Thyroid gland (tissue), 4 donors: ENCODE results near the gene SERPINB13.

Experiments used
- CTCF ChIP-seq, 6 experiments: fragments of 200-600 bp in 3 of 6; fragments of 450-650 bp in 3 of 6; sonication (generic) in 3 of 6; IDR thresholded peaks; one replicate each; pipeline ENCODE4 v1.5.1; 2016 to 2019; ENCODE audit warnings: antibody characterized with exemption in 6 of 6, mild to moderate bottlenecking in 2 of 6, inconsistent platforms in 1 of 6, moderate library complexity in 1 of 6
- POLR2A ChIP-seq, 2 donors: fragments of 450-650 bp; IDR thresholded peaks; one replicate each; pipeline ENCODE4 v1.6.1; 2017; ENCODE audit warnings: antibody characterized with exemption in 2 of 2, mild to moderate bottlenecking in 2 of 2, moderate library complexity in 1 of 2

- TF ChIP-seq CTCF (IDR thresholded peaks at IDR 0.05), result no peak
- TF ChIP-seq POLR2A (IDR thresholded peaks at IDR 0.05), result no peak
These were observed 27.3 kb upstream of the SERPINB13 start for GRCh38 chr18:63559567-63560491.
